GM12865 (cell line): ENCODE data around the gene ELMO3.

Experiments used
- DNase-seq: peaks from one replicate; pipeline ENCODE4 v3.0.0; 2010; ENCODE audit warnings: low read depth
- H3K4me3 ChIP-seq: 2 replicates; pipeline ENCODE4 v1.5.1; 2011; ENCODE audit warnings: mild to moderate bottlenecking, low read depth, low read length, control low read depth
- TF ChIP-seq, protein P1 (sequence below): IDR thresholded peaks from 2 replicates; pipeline ENCODE4 v1.5.1; 2011; ENCODE audit warnings: low read length, control low read depth, low read depth, inconsistent platforms; ENCODE audit not compliant: insufficient read depth; ENCODE audit errors: missing control alignments

The ELMO3 gene

DNA sequence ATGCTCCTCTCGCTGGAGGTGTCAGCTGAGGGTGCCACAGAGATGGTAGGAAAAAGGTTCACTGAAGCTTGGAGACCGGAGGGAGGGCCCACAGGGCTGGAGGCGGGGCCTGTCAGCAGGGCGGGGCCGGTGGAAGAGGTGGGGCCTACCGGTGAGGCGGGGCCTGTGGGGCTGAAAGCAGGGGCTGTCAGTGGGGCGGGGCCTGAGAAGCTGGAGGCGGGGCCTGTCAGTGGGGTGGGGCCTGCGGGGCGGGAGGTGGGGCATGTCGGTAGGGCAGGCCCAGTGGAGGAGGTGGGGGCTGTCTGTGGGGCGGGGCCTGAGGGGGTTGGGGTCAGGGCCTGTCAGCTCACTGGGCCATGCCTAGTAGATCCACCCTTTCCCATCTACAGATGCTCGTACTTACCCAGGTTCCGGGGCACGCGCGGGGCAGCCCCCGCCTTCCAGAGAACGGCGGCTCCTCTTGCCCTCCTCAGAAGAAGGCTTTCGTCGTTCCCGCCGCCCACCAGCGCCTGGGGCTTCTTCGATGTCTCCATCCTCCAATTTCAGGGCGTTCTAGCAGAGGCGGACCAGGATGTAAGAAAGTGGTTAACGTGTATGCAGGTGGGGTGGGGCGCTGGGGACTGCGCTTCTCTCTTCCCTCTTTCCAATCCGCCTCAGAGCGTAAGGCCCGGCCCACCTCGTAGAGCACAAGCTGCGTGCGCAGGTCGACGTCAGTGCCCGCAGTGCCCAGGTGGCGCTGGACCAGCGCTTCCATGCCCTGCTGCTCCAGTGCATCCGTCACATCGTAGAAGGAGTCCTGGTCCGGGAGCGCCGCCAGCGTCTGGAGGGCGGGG is 37.8 kb downstream of the ELMO3 start:
- TF ChIP-seq, protein P1, sequence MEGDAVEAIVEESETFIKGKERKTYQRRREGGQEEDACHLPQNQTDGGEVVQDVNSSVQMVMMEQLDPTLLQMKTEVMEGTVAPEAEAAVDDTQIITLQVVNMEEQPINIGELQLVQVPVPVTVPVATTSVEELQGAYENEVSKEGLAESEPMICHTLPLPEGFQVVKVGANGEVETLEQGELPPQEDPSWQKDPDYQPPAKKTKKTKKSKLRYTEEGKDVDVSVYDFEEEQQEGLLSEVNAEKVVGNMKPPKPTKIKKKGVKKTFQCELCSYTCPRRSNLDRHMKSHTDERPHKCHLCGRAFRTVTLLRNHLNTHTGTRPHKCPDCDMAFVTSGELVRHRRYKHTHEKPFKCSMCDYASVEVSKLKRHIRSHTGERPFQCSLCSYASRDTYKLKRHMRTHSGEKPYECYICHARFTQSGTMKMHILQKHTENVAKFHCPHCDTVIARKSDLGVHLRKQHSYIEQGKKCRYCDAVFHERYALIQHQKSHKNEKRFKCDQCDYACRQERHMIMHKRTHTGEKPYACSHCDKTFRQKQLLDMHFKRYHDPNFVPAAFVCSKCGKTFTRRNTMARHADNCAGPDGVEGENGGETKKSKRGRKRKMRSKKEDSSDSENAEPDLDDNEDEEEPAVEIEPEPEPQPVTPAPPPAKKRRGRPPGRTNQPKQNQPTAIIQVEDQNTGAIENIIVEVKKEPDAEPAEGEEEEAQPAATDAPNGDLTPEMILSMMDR: no peak
- no peak overlapping the region for H3K4me3 ChIP-seq

DNA sequence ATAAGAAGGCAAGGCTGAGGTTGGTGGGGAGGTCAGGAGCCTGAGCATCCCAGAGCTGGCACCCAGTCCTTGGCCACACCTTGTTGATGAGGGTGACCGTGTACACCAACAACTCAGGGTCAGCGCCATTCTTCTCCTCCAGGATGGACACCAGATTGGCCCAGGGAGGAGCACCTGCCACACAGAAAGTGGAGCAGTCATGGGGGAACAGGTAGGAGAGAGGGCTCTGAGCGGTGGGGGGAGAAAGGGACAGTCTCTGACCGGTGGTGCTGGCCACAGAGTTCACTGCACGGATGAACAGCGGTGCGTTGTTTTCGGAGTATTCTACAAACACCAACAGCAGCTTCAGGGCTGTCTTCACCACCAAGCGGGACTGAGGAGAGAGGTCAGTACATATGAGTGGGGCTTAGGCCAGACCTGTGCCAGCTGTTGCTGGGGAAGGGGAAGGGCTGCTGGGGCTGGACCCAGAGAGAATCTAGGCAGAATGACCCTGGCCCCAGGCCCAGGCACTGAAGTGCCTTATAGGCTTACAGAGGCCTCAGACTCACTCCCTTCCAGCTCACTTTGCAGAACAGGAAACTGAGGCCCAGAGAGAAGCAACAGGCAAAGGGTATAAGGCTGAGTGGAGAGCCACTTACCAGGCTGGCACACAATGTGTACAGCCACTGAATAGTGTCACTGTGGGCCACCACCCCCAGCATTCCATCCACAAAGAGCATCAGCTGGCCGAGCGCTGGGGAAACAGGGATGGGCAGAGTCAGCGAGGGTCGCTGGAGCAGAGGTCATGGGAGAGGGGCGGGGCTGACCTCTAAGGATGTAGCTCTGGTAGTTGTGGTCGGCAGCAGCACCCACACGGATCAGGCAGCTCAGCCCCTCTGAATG is 38.7 kb downstream of the ELMO3 start:
- no peak overlapping the region for H3K4me3 ChIP-seq
- no peak for DNase-seq
- TF ChIP-seq, protein P1: no peak

More for the DNA sequence above, 37.8 kb downstream of the ELMO3 start:
- peak; percentile 81 for DNase-seq

DNA sequence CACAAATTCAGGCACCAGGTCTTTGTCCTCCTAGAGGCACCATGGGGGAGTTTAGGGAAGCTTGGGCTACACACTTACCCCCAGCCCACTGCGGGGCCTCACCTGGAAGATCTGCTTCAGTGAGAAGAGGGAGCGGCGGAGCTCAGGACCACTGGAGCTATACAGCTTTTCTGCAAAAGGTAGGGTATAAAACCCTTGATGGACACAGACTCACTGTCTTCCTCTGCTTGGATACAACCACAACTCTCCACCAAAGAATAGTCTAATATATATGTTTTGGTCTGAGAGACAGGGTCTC is 39.3 kb downstream of the ELMO3 start:
- H3K4me3 ChIP-seq: no peak overlapping the region
- no peak for DNase-seq
- TF ChIP-seq, protein P1: no peak

DNA sequence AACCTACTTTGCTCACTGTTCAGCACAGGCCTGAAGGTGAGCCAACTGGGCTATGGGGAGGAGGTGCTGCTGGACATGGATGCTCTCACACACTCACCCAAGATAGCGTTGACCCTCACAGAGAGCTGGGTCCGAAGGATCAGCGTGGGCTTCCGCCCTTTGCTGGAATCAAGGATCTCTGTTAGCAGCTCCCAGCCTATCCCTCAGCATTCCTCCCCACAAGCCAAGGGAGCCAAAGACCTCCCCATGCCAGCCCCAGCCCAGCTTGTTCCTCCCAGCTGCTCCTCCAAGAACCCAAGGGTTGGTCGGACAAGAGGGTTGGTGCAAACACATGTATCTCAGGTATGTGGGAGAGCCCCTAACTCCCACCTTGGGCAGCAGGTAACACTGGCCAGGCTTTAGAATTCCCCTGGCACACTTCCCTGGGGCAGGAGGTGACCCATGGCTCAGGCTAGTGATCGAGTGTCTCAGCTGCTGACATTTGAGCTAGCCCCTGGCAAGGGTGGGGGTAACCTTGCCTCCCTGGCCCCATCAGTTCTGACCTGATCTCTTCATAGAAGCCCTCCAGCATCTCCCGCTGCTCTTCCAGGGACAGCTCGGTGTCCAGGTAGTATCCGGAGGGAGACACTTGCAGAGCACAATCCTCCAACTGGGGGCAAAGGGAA is 40.0 kb downstream of the ELMO3 start:
- no peak overlapping the region for H3K4me3 ChIP-seq
- TF ChIP-seq, protein P1: no peak
- DNase-seq: no peak

DNA sequence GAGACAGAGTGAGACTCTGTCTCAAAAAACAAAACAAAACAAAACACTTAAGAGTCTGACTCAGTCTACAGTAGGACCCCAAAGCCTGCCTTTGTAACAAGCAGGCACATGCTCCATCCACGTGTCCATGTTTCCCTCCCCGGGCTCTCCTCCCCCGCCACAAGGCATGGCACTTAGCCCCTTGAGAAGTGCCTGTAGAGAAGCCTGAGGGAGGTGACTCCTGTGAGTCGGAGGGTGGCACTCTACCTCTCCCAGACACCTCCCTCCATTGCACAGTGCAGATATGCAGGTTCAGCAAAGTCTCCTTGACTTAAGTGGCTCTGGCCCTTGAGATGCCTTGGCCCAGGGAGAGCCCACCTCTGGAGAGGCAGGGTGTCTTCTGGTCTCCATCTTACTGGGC is 41.6 kb downstream of the ELMO3 start:
- H3K4me3 ChIP-seq: no peak overlapping the region
- DNase-seq: no peak
- TF ChIP-seq, protein P1: no peak

DNA sequence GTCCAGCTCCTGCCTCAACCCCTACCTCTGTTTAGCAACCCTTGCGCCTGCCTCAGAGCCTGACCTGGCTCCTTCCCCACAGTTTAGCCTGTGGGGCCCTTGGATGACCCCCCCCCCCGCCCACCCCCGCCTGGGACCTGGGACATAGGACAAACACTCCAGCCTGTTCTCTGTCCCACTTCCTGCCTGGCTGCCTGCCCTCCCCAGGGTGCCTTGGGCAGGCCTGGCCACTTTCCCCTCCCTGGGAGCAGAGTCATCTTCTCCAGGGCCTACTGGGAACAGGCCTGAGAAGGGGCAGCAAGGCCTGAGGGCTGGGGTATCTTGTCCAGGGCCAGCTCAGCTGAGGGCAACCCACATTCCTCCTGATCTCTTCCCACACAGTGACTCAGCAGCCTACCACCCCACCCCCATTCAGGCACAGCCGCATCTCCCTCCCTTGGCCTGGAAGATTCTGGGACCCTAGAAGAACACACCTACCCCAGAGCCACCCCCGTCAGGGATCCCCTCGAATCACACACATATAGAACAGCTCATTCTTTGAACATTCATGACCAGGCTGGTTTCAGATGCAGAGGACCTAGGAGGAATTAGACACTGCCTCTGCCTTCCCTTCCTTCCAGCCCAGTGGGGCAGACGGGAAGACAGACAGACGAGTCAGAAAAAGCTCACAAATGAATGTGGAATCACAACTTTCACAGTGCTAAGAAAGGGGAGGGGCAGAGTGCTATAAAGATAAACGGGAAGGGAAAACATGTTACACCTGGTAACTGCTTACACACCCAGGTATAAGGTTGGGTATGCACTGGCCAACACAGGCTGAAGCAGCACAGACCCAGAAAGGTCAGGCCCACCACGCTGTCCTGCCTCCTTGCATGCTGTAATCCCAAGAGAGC is 42.3 kb downstream of the ELMO3 start:
- TF ChIP-seq, protein P1: no peak
- DNase-seq: no peak
- H3K4me3 ChIP-seq: no peak overlapping the region
